A549 (cell line): ENCODE results near the gene CA9. TPM values are rescaled to one million over a fixed set of nuclear protein-coding genes. Genes with fewer than 3 reads are reported as not detected.

Experiments
- ATAC-seq, 2 experiments: fragments of 200-7000 bp in 1 of 2; fragments of >200 bp in 1 of 2; cut with Nextera tagmentation in 1 of 2; cut with Tn5 transposase in 1 of 2; 3 replicates each; pipeline versions ENCODE4 v1.8.0 to v1.9.1; 2018 to 2020; ENCODE audit warnings: mild to moderate bottlenecking in 1 of 2, moderate library complexity in 1 of 2
- CTCF ChIA-PET: fragments of 300-600 bp; sonication (Branson Sonifier 250); formaldehyde crosslinking; extraction: SDS; loops from one replicate; lab custom pipeline; 2021; ENCODE audit warnings: antibody characterized with exemption, inconsistent platforms; lab: Yijun Ruan, JAX
- POLR2A ChIA-PET: fragments of 350-600 bp; formaldehyde crosslinking; extraction: SDS; loops from one replicate; lab custom pipeline; 2021; ENCODE audit warnings: antibody characterized with exemption, inconsistent platforms; lab: Yijun Ruan, JAX
- DNase-seq, 2 experiments: peaks; one replicate each; pipeline versions ENCODE4 v3.0.0 to v3.0.0-alpha.2; 2011 to 2016; ENCODE audit warnings: low read depth in 1 of 2, low spot score in 1 of 2
- FAIRE-seq: peaks from 2 replicates; lab custom pipeline; 2011; peaks lifted over from hg19 to GRCh38; lab: Jason Lieb, UNC
- H3K27ac ChIP-seq, 2 experiments: fragments of >200 bp; sonication (Bioruptor Twin); formaldehyde crosslinking; 3 replicates each; pipeline ENCODE4 v1.5.1; 2016 to 2017
- H3K4me1 ChIP-seq: fragments of >200 bp; sonication (Bioruptor Twin); formaldehyde crosslinking; 3 replicates; pipeline ENCODE4 v1.6.1; 2016
- H3K4me2 ChIP-seq: fragments of >200 bp; sonication (Bioruptor Twin); formaldehyde crosslinking; 3 replicates; pipeline ENCODE4 v1.6.1; 2016
- H3K4me3 ChIP-seq: fragments of >200 bp; sonication (Bioruptor Twin); formaldehyde crosslinking; 3 replicates; pipeline ENCODE4 v1.5.1; 2016
- H3K9me3 ChIP-seq: fragments of >200 bp; sonication (Bioruptor Twin); formaldehyde crosslinking; 3 replicates; pipeline ENCODE4 v1.6.1; 2016
- BHLHE40 ChIP-seq: IDR thresholded peaks from 2 replicates; pipeline ENCODE4 v1.6.1; 2012; ENCODE audit warnings: low read depth, low read length, inconsistent platforms
- CBX8 ChIP-seq: fragments of 200-600 bp; sonication (generic); IDR thresholded peaks from 2 replicates; pipeline ENCODE4 v1.6.1; 2016
- CEBPB ChIP-seq, 2 experiments: fragments of >200 bp in 1 of 2; sonication (Bioruptor Twin) in 1 of 2; formaldehyde crosslinking in 1 of 2; IDR thresholded peaks; 2 replicates each; pipeline ENCODE4 v1.6.1; 2012 to 2016
- CHD4 ChIP-seq: fragments of 200-600 bp; sonication (generic); IDR thresholded peaks from 2 replicates; pipeline ENCODE4 v1.6.1; 2016; ENCODE audit warnings: antibody characterized with exemption, mild to moderate bottlenecking, borderline replicate concordance
- EHF ChIP-seq: fragments of 250-450 bp; sonication (Bioruptor Pico); IDR thresholded peaks from 2 replicates; pipeline ENCODE4 v1.5.0; 2020; ENCODE audit warnings: mild to moderate bottlenecking
- EHMT2 ChIP-seq: fragments of 200-600 bp; sonication (generic); IDR thresholded peaks from 2 replicates; pipeline ENCODE4 v1.6.1; 2016; ENCODE audit warnings: antibody characterized with exemption, low read depth, mild to moderate bottlenecking, moderate library complexity
- ESRRA ChIP-seq: fragments of 150-350 bp; IDR thresholded peaks from 2 replicates; pipeline ENCODE4 v1.6.1; 2014; ENCODE audit warnings: mild to moderate bottlenecking, low read length, borderline replicate concordance
- HEYL ChIP-seq: fragments of 250-450 bp; sonication (Bioruptor Pico); IDR thresholded peaks from 2 replicates; pipeline ENCODE4 v1.8.0; 2021; ENCODE audit warnings: mild to moderate bottlenecking, moderate library complexity
- HOXA7 ChIP-seq: fragments of 250-450 bp; sonication (Bioruptor Pico); IDR thresholded peaks from 2 replicates; pipeline ENCODE4 v1.5.0; 2020; ENCODE audit warnings: mild to moderate bottlenecking, moderate library complexity
- HOXB13 ChIP-seq: fragments of 250-450 bp; sonication (Bioruptor Pico); IDR thresholded peaks from 2 replicates; pipeline ENCODE4 v1.5.0; 2020; ENCODE audit warnings: low read depth, mild to moderate bottlenecking, moderate library complexity
- JUN ChIP-seq, 2 experiments: fragments of >200 bp; sonication (Bioruptor Twin); formaldehyde crosslinking; IDR thresholded peaks; 2 replicates in 1 of 2; 3 replicates in 1 of 2; pipeline ENCODE4 v1.6.1; 2016 to 2017
- MAFK ChIP-seq: fragments of 450-650 bp; IDR thresholded peaks from 2 replicates; pipeline ENCODE4 v1.6.1; 2014; ENCODE audit not compliant: partially characterized antibody
- NFE2L2 ChIP-seq: fragments of 150-350 bp; conservative IDR thresholded peaks from 2 replicates; pipeline ENCODE4 v1.6.1; 2014; ENCODE audit warnings: low read length
- POLR2A ChIP-seq: IDR thresholded peaks from 2 replicates; pipeline ENCODE4 v1.6.1; 2012; ENCODE audit warnings: mild to moderate bottlenecking, low read length
- POLR2AphosphoS2 ChIP-seq: conservative IDR thresholded peaks from 2 replicates; pipeline ENCODE4 v1.6.1; 2012; ENCODE audit warnings: low read length, improper control_type of control experiment, inconsistent platforms
- RAD21 ChIP-seq, 2 experiments: fragments of >200 bp in 1 of 2; sonication (Bioruptor Twin) in 1 of 2; formaldehyde crosslinking in 1 of 2; IDR thresholded peaks in 1 of 2; conservative IDR thresholded peaks in 1 of 2; 2 replicates in 1 of 2; 3 replicates in 1 of 2; pipeline ENCODE4 v1.6.1; 2012 to 2018; ENCODE audit warnings: inconsistent platforms in 1 of 2
- TFCP2L1 ChIP-seq: fragments of 250-450 bp; sonication (Bioruptor Pico); IDR thresholded peaks from 2 replicates; pipeline ENCODE4 v1.5.0; 2021; ENCODE audit warnings: mild to moderate bottlenecking
- ZFP36 ChIP-seq: fragments of 450-650 bp; IDR thresholded peaks from 2 replicates; pipeline ENCODE4 v1.6.1; 2014; ENCODE audit warnings: borderline replicate concordance; ENCODE audit not compliant: partially characterized antibody
- WGBS: methylation state at CpG from one replicate; pipeline ENCODE4 v1.1.6; 2017; ENCODE audit errors: missing lambda C conversion rate; 5-methylcytosine and 5-hydroxymethylcytosine counted together
- polyA plus RNA-seq, 4 experiments: library from polyadenylated mRNA; depleted of rRNA in 3 of 4; stranded (reverse); fragments of >200 nt; fragmentation: RNase III in 1 of 4; extraction: RNeasy Plus Mini Kit Qiagen cat#74134 plus additional on column Dnase treatment in 1 of 4; gene quantifications; 2 replicates in 3 of 4; 3 replicates in 1 of 4; pipeline ENCODE4 v1.2.3, GENCODE V29; 2011 to 2017
- TF ChIP-seq, protein P1 (sequence below): fragments of >200 bp; sonication (Bioruptor Twin); formaldehyde crosslinking; IDR thresholded peaks from 3 replicates; pipeline ENCODE4 v1.6.1; 2016
- TF ChIP-seq, protein P2 (sequence below): fragments of >200 bp; sonication (Bioruptor Twin); formaldehyde crosslinking; IDR thresholded peaks from 3 replicates; pipeline ENCODE4 v1.5.1; 2016
- TF ChIP-seq, protein P3 (sequence below): fragments of 200-600 bp; sonication (generic); IDR thresholded peaks from 2 replicates; pipeline ENCODE4 v1.6.1; 2016; ENCODE audit warnings: antibody characterized with exemption, mild to moderate bottlenecking, moderate library complexity
- TF ChIP-seq, protein P4 (sequence below): fragments of 250-450 bp; sonication (Bioruptor Pico); IDR thresholded peaks from 2 replicates; pipeline ENCODE4 v1.5.0; 2021; ENCODE audit warnings: mild to moderate bottlenecking, moderate library complexity, borderline replicate concordance
- TF ChIP-seq, protein P5 (sequence below): fragments of 250-450 bp; sonication (Bioruptor Pico); IDR thresholded peaks from 2 replicates; pipeline ENCODE4 v1.5.0; 2020; ENCODE audit warnings: low read depth, mild to moderate bottlenecking, moderate library complexity
- TF ChIP-seq, protein P6 (sequence below): fragments of 150-350 bp; IDR thresholded peaks from 2 replicates; pipeline ENCODE4 v1.6.1; 2014; ENCODE audit warnings: low read depth, mild to moderate bottlenecking, low read length

The CA9 gene
- polyA plus RNA-seq, 2 of the 4 experiments (the other 2 are of a cell fraction) = 4.5 to 16.3 TPM

DNA sequence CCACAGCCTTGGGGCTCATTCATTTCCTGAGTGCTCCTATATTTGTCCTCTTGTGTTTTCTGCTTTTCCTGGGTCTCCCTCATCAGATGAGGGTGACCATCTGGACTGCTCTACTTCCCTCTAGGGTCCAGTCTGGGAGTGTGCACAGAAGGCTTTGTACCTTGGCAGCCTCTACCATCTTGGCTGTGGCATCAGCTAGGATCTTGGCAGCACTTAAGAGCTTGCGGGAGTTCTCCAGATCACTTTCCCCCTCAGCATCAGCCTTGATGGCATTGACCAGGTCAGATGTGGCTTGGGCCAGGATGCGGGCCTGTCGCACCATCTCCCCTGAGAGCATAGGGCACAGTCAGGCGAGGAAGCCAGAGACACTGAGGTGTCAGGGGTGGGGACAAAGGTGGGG is 42.5 kb downstream of the CA9 start:
- ChIA-PET CTCF (interaction anchor here (2.4 to 32.5 kb wide), 3 partner anchors 2 to 56 kb away, joined by 7 to 758 read pairs (median 758); partner anchors contain the start of genes CREB3, TLN1 and TPM2), POLR2A (interaction anchor here (0.9 to 1.2 kb wide), 2 partner anchors 16 to 20 kb away, joined by 3 to 4 read pairs; partner anchors contain the start of gene CREB3)
- 100% methylated on average over 3 of the region's 4 CpGs for WGBS
- ATAC-seq = peak; percentile 51 to 64; a peak in 4 of 6 replicates
- DNase-seq = peak in 1 of 2 experiments; percentile 37
- no peak for FAIRE-seq
- Histone ChIP-seq H3K4me2 (no peak overlapping the region), H3K9me3 (no peaks in the 10 kb centered on the region), H3K4me1 (no peaks in the 10 kb centered on the region), H3K4me3 (no peak overlapping the region), H3K27ac (no peak overlapping the region)
- TF ChIP-seq EHMT2 (no peak), NFE2L2 (no peak), RAD21 (conservative IDR thresholded peaks at IDR 0.05 in 1 of 2, IDR thresholded peaks at IDR 0.05 in 1 of 2) (peak in 1 of 2 experiments; percentile 17; a peak in 1 of 5 replicates), CBX8 (no peak), JUN (IDR thresholded peaks at IDR 0.05) (no peak)

DNA sequence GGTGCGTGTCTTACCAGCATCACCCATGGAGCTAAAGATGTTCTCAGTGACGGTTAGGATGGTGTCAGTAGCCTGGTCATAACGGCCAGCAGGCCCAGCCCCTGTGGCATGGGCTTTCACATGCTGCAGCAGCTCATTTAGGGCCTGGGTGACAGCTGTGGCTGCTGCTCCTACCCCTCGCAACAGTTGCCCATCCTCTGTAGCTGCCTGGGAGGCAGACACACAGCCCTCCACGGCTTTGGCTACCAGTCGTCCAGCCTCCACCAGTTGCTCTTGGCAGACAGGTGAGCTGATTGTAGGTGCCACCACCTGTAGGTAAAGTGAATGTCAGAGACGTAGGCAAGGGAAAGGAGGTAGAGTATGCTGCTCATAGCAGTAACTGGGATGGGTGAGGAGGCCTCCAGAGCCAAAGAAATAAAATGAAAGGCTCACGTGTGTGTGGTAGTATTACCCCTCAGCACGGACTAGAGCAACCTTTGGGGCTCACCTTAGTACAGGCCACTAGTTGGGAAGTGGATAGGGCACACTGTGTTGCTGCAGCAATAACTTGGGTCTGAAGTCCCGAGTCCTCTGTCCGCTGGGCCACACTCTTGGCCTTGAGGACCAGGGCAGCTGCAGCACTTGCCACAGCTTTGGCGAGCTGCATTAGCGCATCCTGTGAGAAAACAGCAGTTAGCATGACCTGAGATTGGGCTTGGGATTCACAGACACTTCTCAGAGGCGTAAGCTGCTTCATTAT is 43.6 kb downstream of the CA9 start:
- FAIRE-seq (no peak), ATAC-seq (no peak), DNase-seq (no peak)
- 90% methylated on average over 14 of the region's 14 CpGs for WGBS
- no peak overlapping the region for H3K27ac ChIP-seq
- CTCF ChIA-PET = interaction anchor here (0.6 to 32.5 kb wide), 6 partner anchors 1 to 68 kb away, joined by 4 to 758 read pairs (median 8); partner anchors contain the start of genes ARHGEF39, CREB3, TLN1 and TPM2
- H3K4me1 ChIP-seq = no peaks in the 10 kb centered on the region
- POLR2A ChIA-PET = interaction anchor here (0.8 to 0.9 kb wide), 2 partner anchors 15 to 52 kb away, joined by 3 read pairs; partner anchors contain the start of genes ARHGEF39 and CREB3
- no peaks in the 10 kb centered on the region for H3K9me3 ChIP-seq
- TF ChIP-seq, protein P1, sequence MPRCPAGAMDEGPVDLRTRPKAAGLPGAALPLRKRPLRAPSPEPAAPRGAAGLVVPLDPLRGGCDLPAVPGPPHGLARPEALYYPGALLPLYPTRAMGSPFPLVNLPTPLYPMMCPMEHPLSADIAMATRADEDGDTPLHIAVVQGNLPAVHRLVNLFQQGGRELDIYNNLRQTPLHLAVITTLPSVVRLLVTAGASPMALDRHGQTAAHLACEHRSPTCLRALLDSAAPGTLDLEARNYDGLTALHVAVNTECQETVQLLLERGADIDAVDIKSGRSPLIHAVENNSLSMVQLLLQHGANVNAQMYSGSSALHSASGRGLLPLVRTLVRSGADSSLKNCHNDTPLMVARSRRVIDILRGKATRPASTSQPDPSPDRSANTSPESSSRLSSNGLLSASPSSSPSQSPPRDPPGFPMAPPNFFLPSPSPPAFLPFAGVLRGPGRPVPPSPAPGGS = no peak
- TF ChIP-seq, protein P2, sequence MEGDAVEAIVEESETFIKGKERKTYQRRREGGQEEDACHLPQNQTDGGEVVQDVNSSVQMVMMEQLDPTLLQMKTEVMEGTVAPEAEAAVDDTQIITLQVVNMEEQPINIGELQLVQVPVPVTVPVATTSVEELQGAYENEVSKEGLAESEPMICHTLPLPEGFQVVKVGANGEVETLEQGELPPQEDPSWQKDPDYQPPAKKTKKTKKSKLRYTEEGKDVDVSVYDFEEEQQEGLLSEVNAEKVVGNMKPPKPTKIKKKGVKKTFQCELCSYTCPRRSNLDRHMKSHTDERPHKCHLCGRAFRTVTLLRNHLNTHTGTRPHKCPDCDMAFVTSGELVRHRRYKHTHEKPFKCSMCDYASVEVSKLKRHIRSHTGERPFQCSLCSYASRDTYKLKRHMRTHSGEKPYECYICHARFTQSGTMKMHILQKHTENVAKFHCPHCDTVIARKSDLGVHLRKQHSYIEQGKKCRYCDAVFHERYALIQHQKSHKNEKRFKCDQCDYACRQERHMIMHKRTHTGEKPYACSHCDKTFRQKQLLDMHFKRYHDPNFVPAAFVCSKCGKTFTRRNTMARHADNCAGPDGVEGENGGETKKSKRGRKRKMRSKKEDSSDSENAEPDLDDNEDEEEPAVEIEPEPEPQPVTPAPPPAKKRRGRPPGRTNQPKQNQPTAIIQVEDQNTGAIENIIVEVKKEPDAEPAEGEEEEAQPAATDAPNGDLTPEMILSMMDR = no peak
- TF ChIP-seq, protein P3, sequence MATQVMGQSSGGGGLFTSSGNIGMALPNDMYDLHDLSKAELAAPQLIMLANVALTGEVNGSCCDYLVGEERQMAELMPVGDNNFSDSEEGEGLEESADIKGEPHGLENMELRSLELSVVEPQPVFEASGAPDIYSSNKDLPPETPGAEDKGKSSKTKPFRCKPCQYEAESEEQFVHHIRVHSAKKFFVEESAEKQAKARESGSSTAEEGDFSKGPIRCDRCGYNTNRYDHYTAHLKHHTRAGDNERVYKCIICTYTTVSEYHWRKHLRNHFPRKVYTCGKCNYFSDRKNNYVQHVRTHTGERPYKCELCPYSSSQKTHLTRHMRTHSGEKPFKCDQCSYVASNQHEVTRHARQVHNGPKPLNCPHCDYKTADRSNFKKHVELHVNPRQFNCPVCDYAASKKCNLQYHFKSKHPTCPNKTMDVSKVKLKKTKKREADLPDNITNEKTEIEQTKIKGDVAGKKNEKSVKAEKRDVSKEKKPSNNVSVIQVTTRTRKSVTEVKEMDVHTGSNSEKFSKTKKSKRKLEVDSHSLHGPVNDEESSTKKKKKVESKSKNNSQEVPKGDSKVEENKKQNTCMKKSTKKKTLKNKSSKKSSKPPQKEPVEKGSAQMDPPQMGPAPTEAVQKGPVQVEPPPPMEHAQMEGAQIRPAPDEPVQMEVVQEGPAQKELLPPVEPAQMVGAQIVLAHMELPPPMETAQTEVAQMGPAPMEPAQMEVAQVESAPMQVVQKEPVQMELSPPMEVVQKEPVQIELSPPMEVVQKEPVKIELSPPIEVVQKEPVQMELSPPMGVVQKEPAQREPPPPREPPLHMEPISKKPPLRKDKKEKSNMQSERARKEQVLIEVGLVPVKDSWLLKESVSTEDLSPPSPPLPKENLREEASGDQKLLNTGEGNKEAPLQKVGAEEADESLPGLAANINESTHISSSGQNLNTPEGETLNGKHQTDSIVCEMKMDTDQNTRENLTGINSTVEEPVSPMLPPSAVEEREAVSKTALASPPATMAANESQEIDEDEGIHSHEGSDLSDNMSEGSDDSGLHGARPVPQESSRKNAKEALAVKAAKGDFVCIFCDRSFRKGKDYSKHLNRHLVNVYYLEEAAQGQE = no peak
- TF ChIP-seq CEBPB (IDR thresholded peaks at IDR 0.05) = no peak
- TF ChIP-seq, protein P4, sequence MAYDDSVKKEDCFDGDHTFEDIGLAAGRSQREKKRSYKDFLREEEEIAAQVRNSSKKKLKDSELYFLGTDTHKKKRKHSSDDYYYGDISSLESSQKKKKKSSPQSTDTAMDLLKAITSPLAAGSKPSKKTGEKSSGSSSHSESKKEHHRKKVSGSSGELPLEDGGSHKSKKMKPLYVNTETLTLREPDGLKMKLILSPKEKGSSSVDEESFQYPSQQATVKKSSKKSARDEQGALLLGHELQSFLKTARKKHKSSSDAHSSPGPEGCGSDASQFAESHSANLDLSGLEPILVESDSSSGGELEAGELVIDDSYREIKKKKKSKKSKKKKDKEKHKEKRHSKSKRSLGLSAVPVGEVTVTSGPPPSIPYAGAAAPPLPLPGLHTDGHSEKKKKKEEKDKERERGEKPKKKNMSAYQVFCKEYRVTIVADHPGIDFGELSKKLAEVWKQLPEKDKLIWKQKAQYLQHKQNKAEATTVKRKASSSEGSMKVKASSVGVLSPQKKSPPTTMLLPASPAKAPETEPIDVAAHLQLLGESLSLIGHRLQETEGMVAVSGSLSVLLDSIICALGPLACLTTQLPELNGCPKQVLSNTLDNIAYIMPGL = no peak
- TF ChIP-seq POLR2A = no peak
- no peak for TF ChIP-seq RAD21 (conservative IDR thresholded peaks at IDR 0.05 in 1 of 2, IDR thresholded peaks at IDR 0.05 in 1 of 2)
- no peak for TF ChIP-seq HOXA7
- no peak for TF ChIP-seq HEYL (CRISPR knock-in tag)
- TF ChIP-seq CHD4 = no peak
- no peak for TF ChIP-seq BHLHE40
- TF ChIP-seq ZFP36 = no peak
- TF ChIP-seq POLR2AphosphoS2 = no peak
- TF ChIP-seq TFCP2L1 (CRISPR knock-in tag) = no peak
- TF ChIP-seq ESRRA = no peak
- TF ChIP-seq MAFK = no peak
- TF ChIP-seq, protein P5, sequence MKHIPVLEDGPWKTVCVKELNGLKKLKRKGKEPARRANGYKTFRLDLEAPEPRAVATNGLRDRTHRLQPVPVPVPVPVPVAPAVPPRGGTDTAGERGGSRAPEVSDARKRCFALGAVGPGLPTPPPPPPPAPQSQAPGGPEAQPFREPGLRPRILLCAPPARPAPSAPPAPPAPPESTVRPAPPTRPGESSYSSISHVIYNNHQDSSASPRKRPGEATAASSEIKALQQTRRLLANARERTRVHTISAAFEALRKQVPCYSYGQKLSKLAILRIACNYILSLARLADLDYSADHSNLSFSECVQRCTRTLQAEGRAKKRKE (CRISPR knock-in tag) = no peak
- TF ChIP-seq HOXB13 = no peak
- no peak for TF ChIP-seq EHF
- TF ChIP-seq, protein P6, sequence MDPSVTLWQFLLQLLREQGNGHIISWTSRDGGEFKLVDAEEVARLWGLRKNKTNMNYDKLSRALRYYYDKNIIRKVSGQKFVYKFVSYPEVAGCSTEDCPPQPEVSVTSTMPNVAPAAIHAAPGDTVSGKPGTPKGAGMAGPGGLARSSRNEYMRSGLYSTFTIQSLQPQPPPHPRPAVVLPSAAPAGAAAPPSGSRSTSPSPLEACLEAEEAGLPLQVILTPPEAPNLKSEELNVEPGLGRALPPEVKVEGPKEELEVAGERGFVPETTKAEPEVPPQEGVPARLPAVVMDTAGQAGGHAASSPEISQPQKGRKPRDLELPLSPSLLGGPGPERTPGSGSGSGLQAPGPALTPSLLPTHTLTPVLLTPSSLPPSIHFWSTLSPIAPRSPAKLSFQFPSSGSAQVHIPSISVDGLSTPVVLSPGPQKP = no peak
- no peak overlapping the region for H3K4me3 ChIP-seq
- no peak overlapping the region for H3K4me2 ChIP-seq
